GM21367 (cell line): ENCODE measurements around the gene SPINK13.
"Not testable (repeated sequence)": the region's sequence is repeated elsewhere in the genome, so short reads cannot be mapped to it uniquely, and the experiment has no call there.

ENCODE experiments used
- ATAC-seq: cut with Tn5 transposase; IDR thresholded peaks from one replicate; pipeline ENCODE4 v1.9.1; 2021; ENCODE audit not compliant: unreplicated experiment

SPINK13 gene

GRCh38 chr5:148311484-148311883 lies 42.9 kb downstream of the SPINK13 start:
- ATAC-seq = no peak

DNA sequence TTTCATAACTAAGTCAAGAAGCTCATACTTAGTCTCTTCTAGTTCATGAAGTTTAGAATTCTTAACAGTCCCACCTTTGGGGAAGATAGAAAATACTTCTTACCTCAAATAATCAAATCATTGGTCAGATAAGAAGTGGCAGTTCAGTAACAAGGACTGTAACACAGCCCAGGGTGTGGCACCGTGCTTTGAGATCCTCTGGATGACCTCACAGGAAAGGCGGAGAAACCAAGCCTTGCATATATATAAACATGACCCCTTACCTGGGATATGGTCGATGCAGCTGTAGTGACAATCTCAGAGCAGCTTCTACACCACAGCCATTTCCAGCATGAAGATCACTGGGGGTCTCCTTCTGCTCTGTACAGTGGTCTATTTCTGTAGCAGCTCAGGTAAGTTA lies 43.6 kb downstream of the SPINK13 start, which contains the start of gene SPINK7:
Gene SPINK7 (plus strand): TSS at position 271 of the 400 bp plus-strand sequence. CDS start 61 bp downstream, at position 332.
- no peak for ATAC-seq

- ATAC-seq = no peak
Measured at GRCh38 chr5:148314187-148314586, 45.6 kb downstream of the SPINK13 start.

DNA sequence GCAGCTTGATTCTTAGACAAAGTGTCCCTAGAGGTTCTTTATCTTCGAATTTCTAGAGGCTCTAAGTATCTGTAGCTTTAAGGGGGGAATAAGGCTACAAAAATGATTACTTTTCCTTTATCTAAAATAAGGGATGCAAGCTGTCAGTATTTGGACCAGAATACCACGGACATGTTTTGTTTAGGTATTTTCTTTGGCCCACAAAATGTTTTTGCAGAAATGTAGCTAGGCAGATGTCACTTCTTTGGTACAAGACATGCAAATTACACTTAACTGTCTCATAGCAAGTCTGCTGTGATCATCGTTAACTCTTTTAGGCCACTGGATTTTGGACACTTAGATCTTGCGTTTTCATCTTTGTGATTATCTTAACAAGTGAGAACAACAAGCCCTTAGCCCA lies 46.1 kb downstream of the SPINK13 start:
- ATAC-seq = no peak

GRCh38 chr5:148320011-148320963 lies 51.7 kb downstream of the SPINK13 start:
- ATAC-seq = not testable (repeated sequence)

DNA sequence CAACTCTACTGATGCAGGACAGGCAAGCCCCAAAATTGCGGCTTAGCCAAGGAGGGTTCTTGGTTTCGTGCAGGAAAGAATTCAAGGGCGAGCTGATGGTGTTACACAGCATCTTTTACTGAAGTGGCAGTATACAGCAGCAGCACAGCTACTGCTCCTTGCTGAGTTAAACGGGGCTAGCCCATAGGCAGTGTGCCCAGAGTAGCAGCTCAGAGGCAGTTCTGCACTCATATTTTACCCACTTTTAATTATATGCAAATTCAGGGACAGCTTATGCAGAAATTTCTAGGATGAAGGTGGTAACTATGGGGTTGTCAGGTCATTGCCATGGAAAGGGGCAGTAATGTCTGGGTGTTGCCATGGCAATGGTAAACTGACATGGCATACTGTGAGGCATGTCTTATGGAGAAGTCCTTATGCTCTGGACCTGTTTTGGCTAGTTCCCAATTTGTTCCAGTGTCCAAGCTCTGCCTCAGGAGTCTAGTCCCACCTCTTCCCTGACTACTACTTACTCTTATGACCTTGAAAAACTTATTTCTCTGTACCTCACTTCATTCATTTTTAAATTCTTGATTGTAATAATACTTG lies 64.8 kb downstream of the SPINK13 start:
- no peak for ATAC-seq

DNA sequence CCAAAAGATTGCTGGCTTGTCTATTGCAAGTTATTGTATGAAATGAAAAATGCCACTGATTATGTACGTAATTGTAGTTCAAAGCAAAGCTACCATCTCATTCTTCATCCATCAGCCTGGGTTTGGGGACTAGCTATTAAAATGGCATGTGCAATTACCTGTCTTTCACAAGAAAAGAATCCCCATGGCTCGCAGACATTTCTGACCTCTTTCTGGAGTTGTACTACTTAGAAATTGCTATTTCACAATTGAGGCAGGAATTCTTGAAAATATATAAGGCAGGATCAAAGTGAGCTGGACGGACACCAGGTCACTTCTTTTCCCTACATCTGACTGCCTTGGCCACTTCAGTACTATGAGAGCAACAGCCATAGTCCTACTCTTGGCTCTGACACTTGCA lies 66.7 kb downstream of the SPINK13 start, which contains the start of gene SPINK9:
Gene SPINK9 (plus strand): TSS at position 301 of the 400 bp plus-strand sequence. CDS start 55 bp downstream, at position 356.
- ATAC-seq = no peak
